GM21825 (cell line): Measurements from ENCODE around the gene CCDC92B.
"Not testable (repeated sequence)": the region's sequence is repeated elsewhere in the genome, so short reads cannot be mapped to it uniquely, and the experiment has no call there.

Experiments used
- ATAC-seq: cut with Tn5 transposase; IDR thresholded peaks from one replicate; pipeline ENCODE4 v1.9.1; 2021; ENCODE audit warnings: mild to moderate bottlenecking, moderate library complexity; ENCODE audit not compliant: unreplicated experiment

The CCDC92B gene

DNA sequence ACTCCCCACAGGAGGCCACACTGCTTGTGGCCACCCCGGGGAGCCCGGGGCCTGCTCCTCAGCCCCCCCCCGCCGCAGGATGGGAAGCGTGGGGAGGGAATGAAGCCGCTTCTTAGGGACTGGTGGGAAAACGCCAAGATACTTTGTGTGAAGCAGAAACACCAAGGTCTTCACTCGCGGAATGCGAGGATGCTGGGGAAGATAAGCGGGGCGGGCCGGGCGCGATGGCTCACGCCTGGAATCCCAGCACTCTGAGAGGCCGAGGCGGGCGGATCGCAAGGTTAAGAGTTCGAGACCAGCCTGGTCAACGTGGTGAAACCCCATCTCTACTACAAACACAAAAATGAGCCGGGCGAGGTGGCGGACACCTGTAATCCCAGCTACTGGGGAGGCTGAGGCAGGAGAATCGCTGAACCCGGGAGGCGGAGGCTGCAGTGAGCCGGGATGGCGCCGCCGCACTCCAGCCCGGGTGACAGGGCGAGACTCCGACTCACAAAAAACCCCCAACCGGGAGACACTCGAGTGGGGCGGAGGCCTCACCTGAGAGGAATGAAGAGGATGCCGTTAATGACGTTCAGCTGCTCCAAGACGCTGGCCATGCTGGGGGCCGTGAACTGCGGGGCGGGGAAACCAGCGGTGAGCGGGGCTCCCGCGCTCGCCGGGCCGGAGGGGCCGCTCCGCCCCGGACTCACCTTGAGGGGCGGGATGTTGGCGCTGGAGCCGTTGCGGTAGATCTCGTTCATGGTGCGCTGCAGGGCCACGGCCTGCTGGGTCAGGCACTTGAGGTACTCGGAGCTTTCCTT, 58.2 kb downstream of the CCDC92B start:
- no peak for ATAC-seq

DNA sequence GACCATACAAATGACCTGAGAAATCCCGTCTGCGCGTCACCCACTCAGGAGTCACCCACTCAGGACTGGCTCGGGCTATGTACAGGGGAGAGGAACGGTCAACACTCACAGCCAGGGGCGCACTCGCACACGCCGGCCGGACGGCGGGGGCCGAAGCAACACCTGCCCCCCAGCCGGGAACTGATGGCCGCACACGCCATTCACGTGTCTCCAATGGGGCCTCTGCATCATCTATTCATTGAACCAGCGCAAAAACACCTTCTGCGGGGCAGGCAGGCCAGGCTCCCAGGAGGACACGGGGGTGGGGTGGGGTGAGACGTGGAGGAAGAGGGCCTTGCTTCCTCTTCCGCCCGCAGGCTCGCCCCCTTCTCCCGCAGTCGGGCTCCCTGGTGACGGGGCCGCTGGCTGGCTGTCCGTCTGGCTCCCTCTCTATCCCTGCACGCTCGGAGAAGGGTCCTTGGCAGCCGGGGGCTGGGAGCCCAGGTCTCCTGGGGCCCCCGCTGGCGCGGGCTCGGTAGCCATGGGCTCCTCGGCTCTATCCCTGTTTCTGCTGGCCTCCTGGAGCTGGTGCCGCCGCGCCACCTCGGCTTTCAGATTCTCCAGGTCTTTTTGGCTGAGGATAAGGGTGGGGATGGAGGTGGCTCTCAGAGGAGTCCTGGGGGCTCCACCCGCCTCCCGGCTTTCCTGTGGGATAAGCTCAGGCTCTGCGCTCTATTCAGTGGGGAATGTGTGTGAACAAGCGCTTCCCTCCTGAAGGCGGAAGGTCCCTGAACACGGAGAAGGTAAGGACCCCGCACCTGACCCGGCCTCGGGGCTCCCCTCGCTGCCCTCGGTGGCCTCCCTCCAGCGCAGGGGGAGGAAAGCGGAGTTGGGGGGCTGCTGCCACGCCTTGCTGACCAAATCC, 59.0 kb downstream of the CCDC92B start:
- ATAC-seq = no peak

DNA sequence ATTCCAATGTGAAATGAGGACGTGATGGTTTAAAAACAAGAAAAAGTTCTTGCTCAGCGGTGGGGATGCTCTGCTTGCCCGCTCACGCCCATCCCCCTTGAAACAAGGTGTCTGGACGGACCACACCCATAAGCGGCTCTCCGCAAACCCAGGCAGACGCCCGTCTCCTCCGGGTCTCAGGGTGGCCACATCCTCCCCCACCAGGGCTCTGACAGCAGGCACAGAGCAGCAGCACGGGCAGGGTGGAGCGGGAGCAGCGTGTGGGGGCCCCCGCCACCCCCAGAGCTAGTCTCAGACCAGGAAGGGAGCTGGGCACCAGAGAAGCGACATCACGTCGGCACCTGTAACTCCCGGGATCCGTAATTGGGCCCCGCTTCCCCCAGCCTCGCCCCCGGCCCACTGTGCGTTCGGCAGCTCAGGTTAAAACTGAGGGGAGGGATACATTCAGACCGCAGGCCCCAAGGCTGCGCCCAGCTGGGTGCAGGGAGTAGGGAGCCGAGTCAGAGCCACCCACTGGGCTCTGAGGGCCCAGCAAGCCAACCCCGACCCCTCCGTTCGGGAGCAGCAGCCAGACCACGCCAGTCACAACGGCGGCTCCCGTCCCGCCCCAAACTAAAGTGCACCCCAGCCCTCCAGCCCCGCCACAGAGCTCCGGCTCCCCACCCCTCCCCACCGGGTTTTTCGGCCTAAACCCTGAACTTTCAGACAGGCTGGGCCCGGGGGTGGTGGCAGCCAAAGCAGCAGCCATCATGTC, 59.9 kb downstream of the CCDC92B start:
- ATAC-seq = no peak

DNA sequence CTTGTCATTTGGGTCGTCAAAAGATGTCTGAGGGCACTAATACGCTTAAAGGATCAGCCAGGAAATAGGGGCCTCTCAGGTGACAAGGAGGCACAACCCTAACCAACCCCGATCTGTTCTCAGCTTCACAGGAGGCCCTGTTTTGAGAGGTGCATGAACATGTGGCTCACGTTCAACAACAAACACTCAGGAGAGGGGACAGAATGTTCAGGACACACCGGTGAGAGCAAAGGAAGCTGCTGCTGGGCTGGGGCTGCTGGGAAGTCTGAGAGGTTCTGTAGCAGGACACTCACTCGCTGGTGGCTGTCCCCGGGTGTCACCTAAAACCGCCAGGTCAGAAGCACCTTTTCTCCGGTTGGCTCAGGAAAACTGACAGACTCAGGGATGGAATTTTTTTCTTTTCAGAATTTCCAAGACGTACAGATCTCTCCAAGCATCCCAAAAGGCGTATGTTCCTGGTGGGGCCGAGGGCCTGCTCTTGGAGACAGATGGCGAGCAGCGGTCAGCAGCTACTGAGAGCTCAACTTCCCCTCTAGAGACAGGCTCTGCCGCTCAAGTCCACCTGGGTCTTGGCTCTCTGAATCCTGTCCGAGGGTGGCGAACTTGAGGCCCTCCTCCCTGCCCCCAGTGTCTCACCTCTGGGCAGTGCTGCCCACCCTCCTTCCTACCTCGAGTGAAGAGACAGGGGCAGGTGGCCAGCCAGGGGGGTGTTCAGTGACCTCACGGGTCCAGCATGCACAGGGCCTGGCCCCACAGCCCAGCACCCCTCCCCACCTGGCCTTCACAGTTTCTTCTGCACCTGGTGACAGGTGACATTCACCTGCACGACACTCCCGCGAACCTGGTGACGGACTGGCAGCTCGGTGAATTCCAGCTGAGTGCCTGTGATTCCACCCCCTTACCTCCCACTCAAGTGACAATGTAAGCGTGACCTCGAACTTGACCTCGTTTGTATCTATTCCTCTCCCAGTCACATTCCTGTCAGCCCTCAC, 60.8 kb downstream of the CCDC92B start:
- ATAC-seq = no peak

DNA sequence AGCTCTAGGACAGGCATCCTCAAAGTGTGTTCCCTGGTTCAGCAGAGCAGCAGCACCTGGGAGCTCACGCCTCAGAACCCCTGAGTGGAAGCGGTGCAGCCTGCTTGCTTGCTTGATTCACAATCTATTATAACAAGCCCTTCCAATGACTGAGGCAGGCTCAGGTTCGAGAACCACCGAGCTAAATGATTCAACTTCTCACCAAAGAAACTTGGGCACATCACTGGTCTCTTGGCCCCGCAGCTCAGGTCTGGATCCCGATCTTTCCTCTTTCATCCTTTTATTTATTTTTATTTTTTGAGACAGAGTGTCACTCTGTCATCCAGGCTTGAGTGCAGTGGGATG, 62.4 kb downstream of the CCDC92B start:
- ATAC-seq = no peak

DNA sequence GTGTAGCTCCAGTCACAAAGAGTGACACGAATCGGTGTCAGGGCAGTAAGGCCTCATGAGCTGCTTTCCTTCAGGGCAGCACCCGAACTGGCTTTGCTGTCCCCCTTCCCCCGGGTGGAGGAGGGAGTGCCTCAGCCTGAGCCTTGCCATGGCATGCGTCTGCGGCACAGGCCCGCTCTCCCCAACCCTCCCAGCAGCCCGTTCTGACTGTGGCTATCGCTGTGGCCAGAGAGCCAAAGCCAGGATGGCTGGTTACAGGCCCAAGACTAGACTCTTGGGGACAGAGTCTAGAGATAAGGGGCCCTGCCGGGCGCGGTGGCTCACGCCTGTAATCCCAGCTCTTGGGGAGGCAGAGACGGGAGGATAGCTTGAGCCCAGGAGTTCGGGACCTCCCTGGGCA, 63.8 kb downstream of the CCDC92B start:
- no peak for ATAC-seq

DNA sequence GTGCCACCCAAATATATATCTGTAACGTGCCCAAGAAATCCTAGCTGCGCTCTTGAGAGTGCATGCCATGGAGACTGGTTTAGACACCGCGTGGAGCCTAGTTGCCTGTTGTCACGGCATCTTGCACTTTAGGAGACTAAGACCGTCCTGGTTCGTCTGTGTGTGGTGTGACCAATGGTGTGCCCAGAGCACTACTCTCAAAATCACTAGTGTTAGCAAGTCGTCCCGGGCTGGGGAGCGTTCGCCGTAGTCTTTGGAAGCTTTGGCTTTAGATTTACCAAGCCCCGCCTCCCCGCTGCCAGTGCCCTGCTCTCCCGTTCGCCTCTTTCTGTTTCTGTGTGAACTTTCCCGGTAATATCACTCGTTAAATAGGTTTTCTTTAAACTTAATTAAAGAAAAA, 64.9 kb downstream of the CCDC92B start:
- ATAC-seq = no peak

DNA sequence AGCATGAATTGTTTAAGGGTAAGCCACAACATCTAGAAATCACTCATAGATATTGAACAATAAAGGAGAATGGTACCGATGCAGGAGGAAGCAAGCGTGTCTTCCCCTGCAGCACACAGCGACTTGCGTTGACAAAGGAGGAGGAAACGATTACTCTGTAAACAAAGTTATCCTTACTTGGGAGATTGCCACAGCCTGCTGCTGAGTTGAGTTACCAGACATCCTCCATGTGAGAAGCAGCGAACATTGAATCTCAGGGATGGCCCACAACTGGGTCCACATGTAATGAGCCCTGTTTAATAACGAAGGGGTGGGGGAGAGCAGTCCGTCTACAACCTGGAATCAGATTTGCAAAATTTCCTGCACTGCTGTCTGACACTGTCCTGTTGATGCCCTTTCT, 65.5 kb downstream of the CCDC92B start:
- no peak for ATAC-seq

DNA sequence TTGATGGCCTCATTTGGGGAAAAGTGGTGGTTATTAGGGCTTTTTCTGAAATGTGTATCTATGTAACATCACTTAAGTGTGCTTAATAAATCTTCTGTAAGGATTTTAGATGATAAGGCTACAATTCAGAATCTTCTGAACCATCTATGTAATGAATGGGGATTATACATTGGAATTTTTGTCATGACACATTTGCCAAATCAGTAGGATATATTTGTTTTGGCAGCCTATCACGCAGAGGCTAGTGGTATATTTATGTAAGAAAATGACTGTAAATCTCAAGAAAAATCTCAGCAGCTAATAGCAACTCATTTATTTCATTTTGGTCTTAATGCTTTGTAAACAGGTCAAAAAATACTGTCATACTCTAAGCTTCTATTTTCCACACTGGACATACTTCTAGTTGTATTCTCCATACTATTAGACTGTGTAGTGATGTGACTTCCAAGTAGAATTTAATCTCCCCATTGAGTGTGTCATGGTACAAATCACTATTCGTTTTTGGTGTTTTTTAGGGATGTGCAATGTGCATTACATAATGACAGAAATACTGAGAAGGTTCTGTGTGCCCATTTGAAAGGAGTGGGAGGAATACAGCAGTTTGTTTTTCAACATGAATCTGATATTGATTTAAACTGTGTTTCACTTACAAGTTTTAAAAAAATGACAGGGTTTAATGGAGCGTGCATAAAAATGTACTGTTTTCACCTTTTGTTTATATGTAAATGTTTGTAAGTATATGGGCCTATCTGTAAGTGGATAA, 67.1 kb downstream of the CCDC92B start:
- no peak for ATAC-seq

DNA sequence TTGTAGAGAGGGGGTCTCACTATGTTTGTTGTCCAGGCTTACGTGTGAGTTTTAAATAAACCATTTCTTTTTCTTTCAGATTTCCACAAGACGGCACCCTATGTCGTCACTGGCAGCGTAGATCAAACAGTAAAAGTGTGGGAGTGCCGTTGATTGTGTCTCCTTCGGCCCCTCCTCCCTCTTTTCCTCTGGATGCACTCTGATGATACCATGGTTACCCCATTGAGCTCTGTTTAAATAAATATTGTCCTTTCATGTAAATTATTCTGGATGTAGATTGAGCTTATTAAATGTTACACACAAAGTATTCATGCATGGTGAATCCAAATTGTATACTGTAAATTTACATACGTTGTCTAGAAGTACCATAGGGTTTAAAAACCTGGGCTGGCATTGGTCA, 67.8 kb downstream of the CCDC92B start:
- ATAC-seq = no peak

DNA sequence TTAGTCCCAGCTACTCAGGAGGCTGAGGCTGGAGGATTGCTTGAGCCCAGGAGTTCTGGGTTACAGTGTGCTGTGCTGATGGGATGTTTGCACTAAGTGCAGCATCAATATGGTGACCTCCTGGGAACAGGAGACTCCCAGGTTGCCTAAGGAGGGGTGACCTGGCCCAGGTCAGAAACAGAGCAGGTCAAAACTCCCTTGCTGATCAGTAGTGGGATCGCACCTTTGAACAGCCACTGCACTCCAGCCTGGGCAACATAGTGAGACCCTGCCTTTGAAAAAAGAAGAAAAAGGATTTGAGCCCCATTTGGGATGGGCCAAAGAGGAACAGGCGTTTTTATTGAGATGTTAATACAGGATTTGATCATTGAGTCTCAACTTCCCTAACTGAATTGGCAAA, 68.5 kb downstream of the CCDC92B start:
- no peak for ATAC-seq

DNA sequence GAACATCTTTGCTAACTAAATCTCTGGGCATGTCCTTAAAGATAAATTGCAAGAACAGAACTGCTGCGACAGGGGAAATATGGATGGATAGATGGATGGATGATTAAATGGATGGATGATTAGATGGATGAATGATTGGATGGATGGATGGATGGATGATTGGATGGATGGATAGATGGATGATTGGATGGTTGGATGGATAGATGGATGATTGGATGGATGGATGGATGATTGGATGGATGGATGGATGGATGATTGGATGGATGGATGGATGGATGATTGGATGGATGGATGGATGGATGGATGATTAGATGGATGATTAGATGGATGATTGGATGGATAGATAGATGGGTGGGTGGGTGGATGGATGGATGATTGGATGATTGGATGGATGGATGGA, 70.2 kb downstream of the CCDC92B start:
- ATAC-seq = not testable (repeated sequence)
